ENCODE results near the gene MYCN. TPM values are rescaled to one million over a fixed set of nuclear protein-coding genes. Genes with fewer than 3 reads are reported as not detected.

Gene MYCN
- polyA plus RNA-seq (2012; ENCODE audit: missing spikeins), result not detected

DNA sequence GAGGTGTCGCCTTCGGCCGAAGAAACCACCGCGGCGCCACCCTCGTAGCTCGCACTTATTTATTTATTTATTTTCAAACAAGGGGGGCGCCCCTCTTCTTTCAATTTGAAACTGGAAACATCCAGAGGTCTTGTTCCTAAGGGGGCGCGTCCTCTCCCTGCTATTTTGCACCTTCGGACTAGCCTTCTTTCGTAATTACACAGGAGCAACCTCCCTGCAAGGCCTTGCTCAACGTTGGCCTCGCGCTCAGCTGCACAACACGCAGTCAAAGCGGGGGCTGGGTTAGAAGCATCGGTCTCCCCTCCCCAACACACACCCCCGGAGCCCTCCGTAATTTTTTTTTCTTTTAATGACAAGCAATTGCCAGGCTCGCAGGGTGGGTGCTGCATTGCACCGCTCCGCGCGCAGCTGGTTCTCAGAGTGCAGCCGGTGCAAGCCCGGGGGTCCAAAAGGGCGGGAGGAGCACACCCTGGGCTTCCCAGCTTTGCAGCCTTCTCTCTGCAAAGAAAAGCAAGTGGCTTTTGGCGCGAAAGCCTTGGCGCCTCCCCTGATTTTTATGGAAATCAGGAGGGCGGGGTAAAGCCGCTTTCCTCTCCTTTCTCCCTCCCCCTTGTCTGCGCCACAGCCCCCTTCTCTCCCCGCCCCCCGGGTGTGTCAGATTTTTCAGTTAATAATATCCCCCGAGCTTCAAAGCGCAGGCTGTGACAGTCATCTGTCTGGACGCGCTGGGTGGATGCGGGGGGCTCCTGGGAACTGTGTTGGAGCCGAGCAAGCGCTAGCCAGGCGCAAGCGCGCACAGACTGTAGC lies at the start of gene MYCN:
Gene MYCN (plus strand): TSS at position 697 of the 807 bp plus-strand sequence. CDS start 1,515 bp downstream, outside the sequence.
- TF ChIP-seq POLR2A (IDR thresholded peaks at IDR 0.05; ENCODE audit: low read depth, low read length) (no peak), POLR2AphosphoS5 (IDR thresholded peaks at IDR 0.05; ENCODE audit: low read depth, low read length) (no peak), TAF1 (IDR thresholded peaks at IDR 0.05; ENCODE audit: borderline replicate concordance, low read depth, low read length) (no peak)
- DNase-seq (ENCODE audit: insufficient read length), result peak; percentile 11
- no peak for FAIRE-seq

GRCh38 chr2:15890936-15891905 lies 49.1 kb upstream of the MYCN start:
- no peak for DNase-seq (ENCODE audit: insufficient read length)
- FAIRE-seq, result no peak
- TF ChIP-seq POLR2A (IDR thresholded peaks at IDR 0.05; ENCODE audit: low read depth, low read length) (no peak), POLR2AphosphoS5 (IDR thresholded peaks at IDR 0.05; ENCODE audit: low read depth, low read length) (no peak), TAF1 (IDR thresholded peaks at IDR 0.05; ENCODE audit: borderline replicate concordance, low read depth, low read length) (no peak)

GRCh38 chr2:15892151-15892880 lies 48.0 kb upstream of the MYCN start:
- DNase-seq (ENCODE audit: insufficient read length) (no peak), FAIRE-seq (no peak)
- TF ChIP-seq POLR2A (IDR thresholded peaks at IDR 0.05; ENCODE audit: low read depth, low read length) (no peak), TAF1 (IDR thresholded peaks at IDR 0.05; ENCODE audit: borderline replicate concordance, low read depth, low read length) (no peak), POLR2AphosphoS5 (IDR thresholded peaks at IDR 0.05; ENCODE audit: low read depth, low read length) (no peak)

GRCh38 chr2:15893085-15893484 lies 47.3 kb upstream of the MYCN start:
- DNase-seq (ENCODE audit: insufficient read length) (no peak), FAIRE-seq (no peak)
- TF ChIP-seq POLR2A (IDR thresholded peaks at IDR 0.05; ENCODE audit: low read depth, low read length) (no peak), TAF1 (IDR thresholded peaks at IDR 0.05; ENCODE audit: borderline replicate concordance, low read depth, low read length) (no peak), POLR2AphosphoS5 (IDR thresholded peaks at IDR 0.05; ENCODE audit: low read depth, low read length) (no peak)

DNA sequence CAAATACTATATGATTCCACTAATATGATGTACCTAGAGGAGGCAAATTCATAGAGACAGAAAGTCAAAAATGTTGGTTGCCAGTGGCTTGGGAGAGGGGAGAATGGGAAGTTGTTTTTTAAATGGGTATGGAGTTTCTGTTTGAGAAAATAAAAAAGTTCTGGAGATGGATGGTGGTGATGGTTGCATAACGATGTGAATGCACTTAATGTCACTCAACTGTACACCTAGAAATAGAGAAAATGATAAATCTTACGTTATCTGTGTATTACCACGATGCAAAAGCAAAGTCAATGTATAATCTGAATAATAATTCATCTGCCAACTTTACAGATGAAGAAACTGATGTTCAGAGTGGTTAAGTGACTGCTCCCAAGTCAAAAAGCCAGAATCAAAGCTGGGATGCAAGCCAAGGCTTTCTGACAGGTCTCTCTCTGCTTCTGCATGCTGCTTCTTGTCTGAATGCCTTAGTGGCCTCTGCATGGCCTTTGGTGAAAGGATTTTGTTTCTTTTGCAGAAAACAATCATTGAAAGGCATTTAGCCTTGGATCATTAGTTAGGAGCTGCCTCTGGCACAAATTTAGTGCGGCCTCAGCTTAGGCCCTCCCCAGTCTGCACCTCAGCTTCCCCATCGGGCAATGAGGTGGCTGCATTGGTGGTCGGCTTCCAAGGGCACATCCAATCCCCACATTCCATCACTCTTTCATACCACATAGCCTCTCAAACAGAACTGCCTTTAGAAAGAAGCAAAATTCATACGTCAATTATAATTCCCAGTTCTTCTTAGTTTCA lies 46.5 kb upstream of the MYCN start:
- no peak for FAIRE-seq
- TF ChIP-seq TAF1 (IDR thresholded peaks at IDR 0.05; ENCODE audit: borderline replicate concordance, low read depth, low read length) (no peak), POLR2A (IDR thresholded peaks at IDR 0.05; ENCODE audit: low read depth, low read length) (no peak), POLR2AphosphoS5 (IDR thresholded peaks at IDR 0.05; ENCODE audit: low read depth, low read length) (no peak)
- DNase-seq (ENCODE audit: insufficient read length), result no peak

DNA sequence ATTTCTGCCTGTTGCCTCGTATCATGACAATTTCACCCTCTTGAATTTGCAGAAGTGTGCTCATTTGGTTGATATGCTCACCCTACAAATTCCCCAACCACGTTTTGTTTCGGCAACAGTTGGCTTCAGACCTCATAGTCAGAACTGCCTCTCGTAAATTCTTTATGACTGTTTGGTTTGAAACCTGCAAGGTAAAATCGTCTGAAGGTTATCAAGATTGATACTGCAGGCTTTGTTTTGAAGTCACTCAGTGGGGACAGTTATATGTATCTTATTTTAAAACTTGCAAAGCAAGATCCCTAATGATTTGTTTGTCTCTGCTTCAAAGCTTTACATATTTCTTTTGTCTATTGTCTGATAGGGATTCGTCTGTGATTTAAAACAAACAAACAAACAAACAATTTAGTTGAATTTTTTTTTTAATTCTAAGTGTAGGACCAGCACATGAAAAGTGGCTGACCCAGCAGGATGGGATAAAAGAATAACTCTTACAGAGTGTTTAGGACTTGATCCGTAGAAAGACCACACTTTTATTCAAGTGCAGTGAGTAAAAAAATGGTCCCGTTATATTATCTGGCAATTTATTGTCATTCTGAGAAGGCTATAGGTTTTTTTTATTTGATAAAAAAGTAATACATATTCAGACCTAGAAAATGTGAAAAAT lies 45.7 kb upstream of the MYCN start:
- DNase-seq (ENCODE audit: insufficient read length), result no peak
- FAIRE-seq, result no peak
- TF ChIP-seq POLR2A (IDR thresholded peaks at IDR 0.05; ENCODE audit: low read depth, low read length) (no peak), TAF1 (IDR thresholded peaks at IDR 0.05; ENCODE audit: borderline replicate concordance, low read depth, low read length) (no peak), POLR2AphosphoS5 (IDR thresholded peaks at IDR 0.05; ENCODE audit: low read depth, low read length) (no peak)

- DNase-seq (ENCODE audit: insufficient read length), result no peak
- TF ChIP-seq POLR2AphosphoS5 (IDR thresholded peaks at IDR 0.05; ENCODE audit: low read depth, low read length) (no peak), POLR2A (IDR thresholded peaks at IDR 0.05; ENCODE audit: low read depth, low read length) (no peak), TAF1 (IDR thresholded peaks at IDR 0.05; ENCODE audit: borderline replicate concordance, low read depth, low read length) (no peak)
- FAIRE-seq, result no peak
Measured at GRCh38 chr2:15895615-15896469, 44.5 kb upstream of the MYCN start.

DNA sequence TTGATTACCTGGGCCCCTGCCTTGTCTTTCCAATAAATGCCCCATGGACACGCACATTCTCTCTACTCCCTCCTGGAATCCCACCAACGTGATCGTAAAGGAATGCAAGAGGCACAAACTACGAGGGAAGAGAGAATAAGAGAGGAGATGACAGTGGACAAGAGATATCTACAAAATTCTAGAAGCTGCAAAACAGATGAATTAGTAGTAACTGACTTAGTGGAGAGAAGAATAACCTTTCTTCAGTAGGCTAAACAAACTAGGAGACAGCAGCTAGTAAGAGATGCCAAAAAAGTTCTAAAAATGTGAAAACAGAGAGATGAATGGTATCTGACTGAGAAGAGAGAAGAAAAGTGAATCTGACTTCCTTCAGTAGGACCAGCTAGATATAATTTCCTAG lies 43.5 kb upstream of the MYCN start:
- FAIRE-seq (no peak), DNase-seq (ENCODE audit: insufficient read length) (no peak)
- TF ChIP-seq POLR2AphosphoS5 (IDR thresholded peaks at IDR 0.05; ENCODE audit: low read depth, low read length) (no peak), POLR2A (IDR thresholded peaks at IDR 0.05; ENCODE audit: low read depth, low read length) (no peak), TAF1 (IDR thresholded peaks at IDR 0.05; ENCODE audit: borderline replicate concordance, low read depth, low read length) (no peak)

DNA sequence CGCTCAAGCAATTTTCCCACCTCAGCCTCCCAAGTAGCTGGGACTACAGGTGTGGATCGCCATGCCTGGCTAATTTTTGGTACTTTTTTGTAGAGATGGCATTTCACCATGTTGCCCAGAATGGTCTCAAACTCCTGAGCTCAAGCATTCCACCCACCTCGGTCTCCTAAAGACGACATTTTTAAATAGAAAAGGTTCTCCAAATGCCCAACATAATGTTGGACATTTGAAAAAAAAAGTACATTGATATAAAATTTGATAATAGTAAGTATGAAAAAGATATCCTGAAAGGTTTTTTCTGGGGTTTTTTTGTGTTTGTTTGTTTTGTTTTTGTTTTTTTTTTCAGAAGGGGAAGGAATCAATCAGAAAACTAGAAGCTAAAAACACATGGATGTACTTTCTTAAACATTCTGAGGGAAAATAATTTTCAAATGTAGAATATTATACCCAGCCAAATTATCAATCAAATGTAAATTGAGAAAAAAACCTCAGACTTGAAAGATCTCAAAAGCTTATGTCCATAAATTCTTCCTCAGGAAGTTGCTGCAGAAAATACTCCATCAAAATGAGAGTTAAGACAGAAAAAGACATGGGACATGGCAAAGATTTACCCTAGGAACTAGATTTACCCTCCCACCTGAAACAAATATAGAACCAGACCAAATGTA lies 42.8 kb upstream of the MYCN start:
- no peak for DNase-seq (ENCODE audit: insufficient read length)
- TF ChIP-seq POLR2A (IDR thresholded peaks at IDR 0.05; ENCODE audit: low read depth, low read length) (no peak), TAF1 (IDR thresholded peaks at IDR 0.05; ENCODE audit: borderline replicate concordance, low read depth, low read length) (no peak), POLR2AphosphoS5 (IDR thresholded peaks at IDR 0.05; ENCODE audit: low read depth, low read length) (no peak)
- FAIRE-seq, result no peak

All from GM12892 (cell line).